GM19468 (cell line): ENCODE measurements around the gene SSX3.
"Not testable (repeated sequence)": the region's sequence is repeated elsewhere in the genome, so short reads cannot be mapped to it uniquely, and the experiment has no call there.

Source experiments
- ATAC-seq: cut with Tn5 transposase; IDR thresholded peaks from one replicate; pipeline ENCODE4 v1.9.1; 2021; ENCODE audit warnings: mild to moderate bottlenecking, moderate library complexity, moderate number of reproducible peaks; ENCODE audit not compliant: unreplicated experiment; ENCODE audit errors: extremely low read depth

The SSX3 gene

GRCh38 chrX:48356315-48357094 is at the start of gene SSX3:
Gene SSX3 (minus strand): TSS chrX:48356703. CDS start chrX:48355249, 1,454 bp downstream.
- ATAC-seq: not testable (repeated sequence)

- not testable (repeated sequence) for ATAC-seq
These were observed 41.3 kb upstream of the SSX3 start for GRCh38 chrX:48397825-48398224.

GRCh38 chrX:48396931-48397330 is 40.4 kb upstream of the SSX3 start:
- ATAC-seq: not testable (repeated sequence)

DNA sequence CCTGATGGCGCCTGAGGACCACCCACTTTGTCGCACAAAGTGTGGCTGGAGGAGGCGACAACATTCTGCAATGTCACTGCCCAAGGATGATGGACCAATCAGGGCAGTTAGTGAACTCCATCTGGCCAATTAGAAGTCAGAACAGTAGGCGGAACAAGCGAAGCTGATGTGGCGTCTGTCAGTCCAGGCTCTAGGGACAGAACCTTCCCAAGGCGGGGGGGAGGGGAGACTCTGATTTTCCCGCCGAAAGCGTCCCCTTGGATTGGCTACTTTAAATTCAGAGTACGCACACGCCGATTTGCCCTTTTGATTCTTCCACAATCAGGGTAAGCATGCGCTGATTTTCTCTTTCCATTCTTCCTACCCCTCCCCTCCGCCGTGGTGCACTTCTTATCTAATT is 26.7 kb upstream of the SSX3 start, which contains the start of gene SSX4:
Gene SSX4, plus strand, starts transcription at position 301 of the 400 bp plus-strand sequence. CDS start 515 bp downstream, outside the sequence.
- ATAC-seq: not testable (repeated sequence)

DNA sequence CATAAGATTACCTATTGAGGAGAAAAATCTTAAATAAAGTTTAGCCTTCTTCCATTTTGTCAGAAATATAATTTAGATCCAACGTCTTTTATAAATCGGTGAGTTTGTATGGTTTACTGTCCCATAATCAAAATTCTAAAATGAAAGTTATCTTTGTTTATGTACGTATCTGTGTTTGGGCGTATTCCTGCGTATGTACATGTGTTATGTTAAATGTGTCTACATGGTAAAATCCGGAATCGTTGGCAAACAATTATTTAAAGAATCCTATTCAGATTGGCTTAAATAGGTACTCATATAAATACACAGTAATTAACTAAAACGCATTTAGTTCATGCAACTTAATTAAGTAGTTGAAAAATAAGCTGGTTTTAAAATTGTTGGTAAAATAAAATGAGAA is 13.9 kb upstream of the SSX3 start:
- ATAC-seq: not testable (repeated sequence)

DNA sequence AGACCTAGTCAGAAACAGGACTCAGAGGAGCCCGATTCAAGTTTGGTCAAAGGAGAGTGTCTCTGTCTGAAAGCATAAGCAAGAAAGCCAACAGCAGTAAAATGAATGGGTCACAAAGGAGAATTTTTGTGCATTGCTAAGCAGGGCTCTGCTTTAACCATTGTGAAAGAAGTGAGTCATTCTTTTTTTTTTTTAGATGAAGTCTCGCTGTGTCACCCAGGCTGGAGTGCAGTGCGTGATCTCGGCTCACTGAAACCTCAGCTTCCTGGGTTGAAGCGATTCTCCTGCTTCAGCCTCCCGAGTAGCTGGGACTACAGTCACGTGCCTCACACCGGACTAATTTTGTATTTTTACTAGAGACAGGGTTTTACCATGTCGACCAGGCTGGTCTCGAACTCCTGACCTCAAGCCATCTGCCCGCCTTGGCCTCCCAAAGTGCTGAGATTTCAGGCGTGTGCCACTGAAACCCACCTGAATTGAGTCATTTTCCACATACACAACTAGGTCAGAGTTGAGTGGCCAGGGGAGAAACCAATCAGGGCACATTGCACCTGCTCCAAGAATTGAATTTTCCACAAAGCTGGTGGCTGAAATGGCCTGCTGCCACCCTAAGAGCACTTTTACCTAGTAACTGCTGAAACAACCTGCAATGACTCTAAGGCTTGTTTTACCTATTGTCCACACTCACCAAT is 11.4 kb upstream of the SSX3 start:
- ATAC-seq: not testable (repeated sequence)

GRCh38 chrX:48359281-48359680 is 2.8 kb upstream of the SSX3 start:
- ATAC-seq: not testable (repeated sequence)

- ATAC-seq: no peak
These were observed 1.2 kb upstream of the SSX3 start for GRCh38 chrX:48357681-48358080.

- not testable (repeated sequence) for ATAC-seq
These were observed 10.4 kb downstream of the SSX3 start for GRCh38 chrX:48346059-48346458.

DNA sequence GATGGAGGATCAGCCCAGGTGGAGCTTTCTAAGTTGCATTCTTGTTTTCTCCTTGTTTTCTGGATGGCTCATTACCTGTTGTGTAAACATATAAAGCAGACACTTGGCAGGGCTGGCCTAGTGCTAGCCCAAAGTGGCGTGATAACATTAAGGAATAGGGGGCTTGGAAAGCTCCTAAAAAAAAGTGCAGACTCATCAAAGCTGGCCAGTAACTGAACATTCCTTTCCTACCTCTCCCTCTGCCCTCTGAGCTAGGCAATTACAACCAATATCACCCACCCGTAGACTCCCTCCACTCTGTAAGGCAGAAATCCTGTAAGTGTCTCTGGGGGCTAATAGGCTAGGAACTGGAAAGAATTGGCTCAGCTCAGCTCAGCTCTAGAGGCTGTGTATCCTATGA is 42.5 kb downstream of the SSX3 start:
- not testable (repeated sequence) for ATAC-seq

GRCh38 chrX:48306175-48306574 is 50.3 kb downstream of the SSX3 start:
- no peak for ATAC-seq
